ENCODE data around the gene ADRA2C. TPM values are rescaled to one million over a fixed set of nuclear protein-coding genes. Genes with fewer than 3 reads are reported as not detected.

Gene ADRA2C
- total and polyA plus RNA-seq, 2 donors: 1.1 to 5.8 TPM

DNA sequence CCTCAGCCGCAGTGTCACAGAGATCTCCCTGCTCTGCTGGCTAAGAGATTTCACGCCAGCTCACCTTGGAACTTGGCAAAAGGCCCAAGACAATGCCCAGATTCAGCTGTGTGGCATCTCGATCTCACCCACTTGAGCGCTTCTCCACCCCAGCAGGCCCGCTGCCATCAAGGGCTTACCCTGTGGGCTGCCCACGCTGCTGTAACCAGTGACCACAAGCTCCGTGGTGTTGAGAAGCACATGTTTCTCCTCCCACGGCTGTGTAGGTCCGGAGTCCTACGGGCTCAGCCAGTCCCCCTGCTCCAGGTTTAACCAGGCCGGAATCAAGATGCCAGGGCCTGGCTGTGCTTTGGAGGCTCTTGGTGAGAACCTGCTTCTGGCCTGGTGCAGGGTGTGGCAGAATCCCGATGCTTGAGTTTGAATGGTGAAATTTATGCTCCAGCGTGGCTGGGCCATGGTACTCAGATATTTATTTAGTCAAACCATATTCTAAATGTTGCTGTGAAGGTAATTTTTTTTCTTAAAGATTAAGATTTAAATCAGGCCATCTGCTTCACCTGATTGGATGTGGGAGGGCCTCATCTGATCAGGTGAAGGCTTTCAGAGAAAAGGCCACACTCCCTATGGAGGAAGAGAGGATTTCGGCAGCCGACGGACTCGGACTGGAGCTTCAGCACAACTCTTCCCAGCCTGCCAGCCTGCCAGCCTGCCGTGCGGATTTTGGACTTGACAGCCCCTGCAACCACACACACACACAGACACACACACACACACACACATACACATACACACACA lies 24.8 kb upstream of the ADRA2C start:
- DNase-seq (ENCODE audit: extremely low spot score): no peak
- 92% methylated on average over 19 of the region's 19 CpGs for WGBS
- H3K4me3 ChIP-seq (ENCODE audit: low read depth, low read length): no peak overlapping the region
- H3K36me3 ChIP-seq (ENCODE audit: insufficient read depth): no peaks in the 10 kb centered on the region
- no peak overlapping the region for H3K27ac ChIP-seq (ENCODE audit: low read depth)
- no peaks in the 10 kb centered on the region for H3K4me1 ChIP-seq (ENCODE audit: insufficient read depth)

DNA sequence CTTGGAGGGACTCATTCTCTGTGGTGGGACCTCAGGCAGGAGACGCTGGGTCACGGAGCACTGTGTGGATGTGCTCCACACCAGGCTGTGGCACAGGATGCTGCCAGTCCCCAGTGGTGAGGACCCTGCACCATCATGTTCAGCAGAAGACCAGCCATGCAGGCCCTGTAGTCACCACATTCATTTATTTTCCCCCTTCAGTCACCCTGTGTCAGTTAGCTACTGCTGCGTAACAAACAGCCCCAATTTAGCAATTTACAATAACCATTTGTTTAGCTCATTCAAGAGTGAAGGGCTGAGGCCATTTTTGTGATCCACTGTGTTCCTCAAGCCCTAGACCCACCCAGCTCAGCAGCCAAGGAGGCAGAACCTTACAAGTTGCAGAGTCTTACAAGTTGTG lies 23.6 kb upstream of the ADRA2C start:
- 90% methylated on average over 3 of the region's 3 CpGs for WGBS
- no peaks in the 10 kb centered on the region for H3K36me3 ChIP-seq (ENCODE audit: insufficient read depth)
- H3K4me3 ChIP-seq (ENCODE audit: low read depth, low read length): no peak overlapping the region
- no peak overlapping the region for H3K27ac ChIP-seq (ENCODE audit: low read depth)
- no peaks in the 10 kb centered on the region for H3K4me1 ChIP-seq (ENCODE audit: insufficient read depth)
- DNase-seq (ENCODE audit: extremely low spot score): no peak

DNA sequence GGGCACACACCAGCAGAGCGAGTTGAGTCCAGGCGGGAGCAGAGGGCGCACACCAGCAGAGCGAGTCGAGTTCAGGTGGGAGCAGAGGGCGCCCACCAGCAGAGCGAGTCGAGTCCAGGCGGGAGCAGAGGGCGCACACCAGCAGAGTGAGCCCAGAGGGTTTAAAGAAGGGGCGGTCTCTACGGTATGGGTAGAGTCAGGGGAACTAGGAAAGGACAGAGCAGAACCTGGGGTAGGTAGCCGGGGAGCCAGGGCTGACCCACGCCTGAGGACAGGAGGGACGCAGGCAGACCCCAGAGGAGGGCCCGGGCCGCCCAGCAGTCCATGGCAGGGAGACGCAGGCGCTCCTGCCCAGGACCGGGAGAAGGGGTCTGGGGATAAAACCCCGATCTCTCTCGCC lies 22.0 kb upstream of the ADRA2C start:
- H3K4me1 ChIP-seq (ENCODE audit: insufficient read depth): no peaks in the 10 kb centered on the region
- H3K4me3 ChIP-seq (ENCODE audit: low read depth, low read length): no peak overlapping the region
- H3K27ac ChIP-seq (ENCODE audit: low read depth): no peak overlapping the region
- no peaks in the 10 kb centered on the region for H3K36me3 ChIP-seq (ENCODE audit: insufficient read depth)
- 65% methylated on average over 22 of the region's 22 CpGs for WGBS
- no peak for DNase-seq (ENCODE audit: extremely low spot score)

DNA sequence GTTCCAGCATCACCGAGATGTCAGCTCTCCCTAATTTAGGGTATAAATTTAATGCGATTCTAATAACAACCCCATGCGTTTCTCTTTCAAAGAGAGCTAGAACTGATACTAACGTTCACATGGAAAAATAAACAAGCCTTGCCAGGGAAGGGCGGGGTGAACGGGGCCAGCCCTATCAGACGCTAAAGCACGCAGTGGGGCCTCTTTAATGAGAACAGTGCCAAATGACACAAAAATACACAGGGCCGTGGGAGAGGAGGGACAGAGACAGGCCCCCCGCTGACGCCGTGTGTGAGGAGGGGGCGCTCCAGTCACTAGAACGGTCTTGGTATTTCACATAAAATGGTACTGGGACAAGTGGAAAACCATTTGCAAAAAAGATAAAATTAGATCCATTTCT lies 21.3 kb upstream of the ADRA2C start:
- no peak for DNase-seq (ENCODE audit: extremely low spot score)
- H3K4me3 ChIP-seq (ENCODE audit: low read depth, low read length): no peak overlapping the region
- 11% methylated on average over 14 of the region's 14 CpGs for WGBS

DNA sequence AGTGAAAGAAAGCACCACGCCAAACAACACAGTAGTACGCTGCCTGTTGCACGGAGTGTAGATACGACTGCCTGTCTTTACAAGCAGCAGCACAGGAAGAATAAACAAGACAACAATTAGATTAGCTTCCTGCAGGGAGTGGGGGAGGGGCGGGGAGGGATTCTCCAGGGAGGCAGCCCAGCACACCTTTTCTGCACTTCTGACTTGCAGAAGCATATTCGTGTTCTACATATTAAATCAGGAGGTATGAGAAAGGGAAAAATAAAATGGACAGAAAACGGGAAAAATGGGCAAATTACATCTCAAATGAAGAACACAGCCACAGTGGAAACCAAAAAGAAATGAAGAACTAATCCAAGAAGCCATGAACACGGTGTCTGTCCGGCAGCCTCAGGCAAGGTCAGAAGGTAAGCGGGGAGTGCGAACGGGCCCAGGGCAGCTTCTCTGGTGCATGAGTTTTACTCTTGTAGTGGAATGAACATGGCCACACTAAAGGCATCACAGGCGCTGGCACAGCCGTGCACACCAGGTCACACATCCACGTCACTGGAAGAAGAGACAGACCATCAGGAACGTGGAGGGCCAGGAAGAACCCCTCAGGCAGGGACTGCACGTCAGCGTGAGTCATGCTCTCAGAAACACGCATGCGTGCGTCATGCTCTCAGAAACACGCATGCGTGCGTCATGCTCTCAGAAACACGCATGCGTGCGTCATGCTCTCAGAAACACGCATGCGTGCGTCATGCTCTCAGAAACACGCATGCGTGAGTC lies 20.1 kb upstream of the ADRA2C start:
- Histone ChIP-seq H3K4me3 (ENCODE audit: low read depth, low read length) (no peak overlapping the region), H3K36me3 (ENCODE audit: insufficient read depth) (no peaks in the 10 kb centered on the region), H3K4me1 (ENCODE audit: insufficient read depth) (no peaks in the 10 kb centered on the region), H3K27ac (ENCODE audit: low read depth) (no peak overlapping the region)
- no peak for DNase-seq (ENCODE audit: extremely low spot score)
- 64% methylated on average over 32 of the region's 32 CpGs for WGBS

More for the DNA sequence above, 21.3 kb upstream of the ADRA2C start:
- Histone ChIP-seq H3K4me1 (ENCODE audit: insufficient read depth) (no peaks in the 10 kb centered on the region), H3K36me3 (ENCODE audit: insufficient read depth) (no peaks in the 10 kb centered on the region), H3K27ac (ENCODE audit: low read depth) (no peak overlapping the region)

- WGBS: 84% methylated on average over 20 of the region's 23 CpGs
- no peak for DNase-seq (ENCODE audit: extremely low spot score)
- no peak overlapping the region for H3K4me3 ChIP-seq (ENCODE audit: low read depth, low read length)
- H3K4me1 ChIP-seq (ENCODE audit: insufficient read depth): no peaks in the 10 kb centered on the region
- H3K36me3 ChIP-seq (ENCODE audit: insufficient read depth): no peaks in the 10 kb centered on the region
- H3K27ac ChIP-seq (ENCODE audit: low read depth): no peak overlapping the region
These were observed 19.2 kb upstream of the ADRA2C start for GRCh38 chr4:3746701-3747580.

DNA sequence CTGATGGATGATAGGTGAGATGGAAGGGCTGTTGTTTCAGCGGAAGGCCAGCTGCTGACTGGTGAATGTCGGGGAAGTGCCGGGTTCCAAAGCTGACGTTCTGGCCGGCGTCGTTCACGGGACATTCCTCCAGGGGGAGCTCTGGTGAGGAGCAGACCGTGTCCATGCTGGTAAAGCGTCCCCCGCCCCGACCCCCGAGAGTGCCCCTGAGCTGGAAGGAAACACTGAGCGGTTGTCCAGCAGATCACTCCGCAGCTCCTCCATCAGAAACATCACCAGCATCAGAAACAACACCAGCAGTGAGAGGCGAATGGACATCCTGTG lies 18.6 kb upstream of the ADRA2C start:
- no peaks in the 10 kb centered on the region for H3K36me3 ChIP-seq (ENCODE audit: insufficient read depth)
- no peaks in the 10 kb centered on the region for H3K4me1 ChIP-seq (ENCODE audit: insufficient read depth)
- no peak overlapping the region for H3K27ac ChIP-seq (ENCODE audit: low read depth)
- no peak overlapping the region for H3K4me3 ChIP-seq (ENCODE audit: low read depth, low read length)
- WGBS: 10% methylated on average over 16 of the region's 16 CpGs
- DNase-seq (ENCODE audit: extremely low spot score): no peak

- H3K27ac ChIP-seq (ENCODE audit: low read depth): no peak overlapping the region
- WGBS: 49% methylated on average over 17 of the region's 17 CpGs
These were observed 17.9 kb upstream of the ADRA2C start for GRCh38 chr4:3748136-3748898.

DNA sequence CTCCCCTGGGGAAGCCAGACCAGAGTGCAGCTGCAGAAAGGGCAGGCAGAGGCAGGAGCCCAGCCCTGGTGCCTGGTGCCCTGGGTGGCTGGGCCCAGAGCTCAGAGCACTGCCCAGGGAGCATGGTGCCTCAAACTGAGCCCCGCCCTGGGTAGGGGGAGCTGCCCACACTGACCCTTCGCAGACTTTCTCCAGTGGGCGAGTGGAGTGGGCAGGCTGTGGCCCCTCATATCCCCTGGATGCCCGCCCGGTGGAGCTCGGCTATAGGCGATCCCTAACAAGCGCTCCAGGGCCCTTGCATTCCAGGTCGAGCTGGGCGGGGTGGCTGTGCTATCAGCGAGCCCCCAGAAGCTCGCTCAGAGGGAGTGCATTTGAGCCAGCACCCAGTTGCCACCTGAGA lies 17.1 kb upstream of the ADRA2C start:
- WGBS: 82% methylated on average over 12 of the region's 12 CpGs
- Histone ChIP-seq H3K4me1 (ENCODE audit: insufficient read depth) (no peaks in the 10 kb centered on the region), H3K36me3 (ENCODE audit: insufficient read depth) (no peaks in the 10 kb centered on the region), H3K4me3 (ENCODE audit: low read depth, low read length) (no peak overlapping the region), H3K27ac (ENCODE audit: low read depth) (no peak overlapping the region)
- DNase-seq (ENCODE audit: extremely low spot score): no peak

More at GRCh38 chr4:3748136-3748898, 17.9 kb upstream of the ADRA2C start:
- DNase-seq (ENCODE audit: extremely low spot score): no peak
- H3K4me1 ChIP-seq (ENCODE audit: insufficient read depth): no peaks in the 10 kb centered on the region
- H3K36me3 ChIP-seq (ENCODE audit: insufficient read depth): no peaks in the 10 kb centered on the region
- H3K4me3 ChIP-seq (ENCODE audit: low read depth, low read length): no peak overlapping the region

GRCh38 chr4:3750334-3750733 lies 15.9 kb upstream of the ADRA2C start:
- Histone ChIP-seq H3K4me1 (ENCODE audit: insufficient read depth) (no peaks in the 10 kb centered on the region), H3K27ac (ENCODE audit: low read depth) (no peak overlapping the region), H3K36me3 (ENCODE audit: insufficient read depth) (no peaks in the 10 kb centered on the region), H3K4me3 (ENCODE audit: low read depth, low read length) (no peak overlapping the region)
- DNase-seq (ENCODE audit: extremely low spot score): no peak
- 70% methylated on average over 11 of the region's 11 CpGs for WGBS

GRCh38 chr4:3752022-3752421 lies 14.2 kb upstream of the ADRA2C start:
- no peak for DNase-seq (ENCODE audit: extremely low spot score)
- Histone ChIP-seq H3K36me3 (ENCODE audit: insufficient read depth) (no peaks in the 10 kb centered on the region), H3K4me3 (ENCODE audit: low read depth, low read length) (no peak overlapping the region), H3K4me1 (ENCODE audit: insufficient read depth) (no peaks in the 10 kb centered on the region), H3K27ac (ENCODE audit: low read depth) (no peak overlapping the region)
- WGBS: 63% methylated on average over 9 of the region's 9 CpGs

- no peaks in the 10 kb centered on the region for H3K4me1 ChIP-seq (ENCODE audit: insufficient read depth)
- WGBS: 53% methylated on average over 19 of the region's 19 CpGs
- H3K27ac ChIP-seq (ENCODE audit: low read depth): no peak overlapping the region
- H3K4me3 ChIP-seq (ENCODE audit: low read depth, low read length): no peak overlapping the region
- H3K36me3 ChIP-seq (ENCODE audit: insufficient read depth): no peaks in the 10 kb centered on the region
- DNase-seq (ENCODE audit: extremely low spot score): no peak
These were observed 12.3 kb upstream of the ADRA2C start for GRCh38 chr4:3753726-3754412.

Data from urinary bladder (tissue), 4 donors.